Measurements from ENCODE around the gene NAALADL2.
"Not testable (repeated sequence)": the region's sequence is repeated elsewhere in the genome, so short reads cannot be mapped to it uniquely, and the experiment has no call there.

The NAALADL2 gene

GRCh38 chr3:175073219-175073905 lies 214.2 kb downstream of the NAALADL2 start:
- no peak for DNase-seq (ENCODE audit: low read depth)

- no peak for DNase-seq (ENCODE audit: low read depth)
Measured at GRCh38 chr3:175075269-175075668, 216.1 kb downstream of the NAALADL2 start.

GRCh38 chr3:175077216-175077615 lies 218.1 kb downstream of the NAALADL2 start:
- no peak for DNase-seq (ENCODE audit: low read depth)

GRCh38 chr3:175082631-175083030 lies 223.5 kb downstream of the NAALADL2 start:
- DNase-seq (ENCODE audit: low read depth), result no peak

- DNase-seq (ENCODE audit: low read depth), result not testable (repeated sequence)
Measured at GRCh38 chr3:175087128-175087527, 228.0 kb downstream of the NAALADL2 start.

- no peak for DNase-seq (ENCODE audit: low read depth)
Measured at GRCh38 chr3:175088766-175089380, 229.7 kb downstream of the NAALADL2 start.

GRCh38 chr3:175091426-175092114 lies 232.4 kb downstream of the NAALADL2 start:
- no peak for DNase-seq (ENCODE audit: low read depth)

GRCh38 chr3:175093748-175094147 lies 234.6 kb downstream of the NAALADL2 start:
- DNase-seq (ENCODE audit: low read depth), result no peak

GRCh38 chr3:175094344-175094743 lies 235.2 kb downstream of the NAALADL2 start:
- DNase-seq (ENCODE audit: low read depth), result no peak

- DNase-seq (ENCODE audit: low read depth), result no peak
Measured at GRCh38 chr3:175098644-175099043, 239.5 kb downstream of the NAALADL2 start.

GRCh38 chr3:175102161-175102560 lies 243.0 kb downstream of the NAALADL2 start:
- DNase-seq (ENCODE audit: low read depth), result no peak

- DNase-seq (ENCODE audit: low read depth), result no peak
Measured at GRCh38 chr3:175103298-175103697, 244.2 kb downstream of the NAALADL2 start.

- DNase-seq (ENCODE audit: low read depth), result no peak
Measured at GRCh38 chr3:175105066-175105465, 245.9 kb downstream of the NAALADL2 start.

- DNase-seq (ENCODE audit: low read depth), result no peak
Measured at GRCh38 chr3:175107231-175107630, 248.1 kb downstream of the NAALADL2 start.

GRCh38 chr3:175107995-175108394 lies 248.9 kb downstream of the NAALADL2 start:
- DNase-seq (ENCODE audit: low read depth), result no peak

- DNase-seq (ENCODE audit: low read depth), result no peak
Measured at GRCh38 chr3:175108613-175109151, 249.5 kb downstream of the NAALADL2 start.

- no peak for DNase-seq (ENCODE audit: low read depth)
Measured at GRCh38 chr3:175111036-175111435, 251.9 kb downstream of the NAALADL2 start.

GRCh38 chr3:175118382-175118941 lies 259.3 kb downstream of the NAALADL2 start:
- no peak for DNase-seq (ENCODE audit: low read depth)

GRCh38 chr3:175121225-175121624 lies 262.1 kb downstream of the NAALADL2 start:
- DNase-seq (ENCODE audit: low read depth), result no peak

GRCh38 chr3:175127075-175127662 lies 268.0 kb downstream of the NAALADL2 start:
- DNase-seq (ENCODE audit: low read depth), result no peak

GRCh38 chr3:175129126-175129525 lies 270.0 kb downstream of the NAALADL2 start:
- no peak for DNase-seq (ENCODE audit: low read depth)

GRCh38 chr3:175129571-175129970 lies 270.4 kb downstream of the NAALADL2 start:
- no peak for DNase-seq (ENCODE audit: low read depth)

Measured in stimulated activated CD8-positive, alpha-beta memory T cell treated with anti-CD3 and anti-CD28 coated beads, Interleukin-12 subunit alpha, Interleukin-12 subunit beta, amount 100 ng/mL, for 4 hours (primary cell).